ENCODE measurements around the gene NAV1.

NAV1 gene

GRCh38 chr1:201557572-201557958, 18.6 kb downstream of the NAV1 start:
- Mint-ChIP-seq H3K4me3 (no peak overlapping the region), H3K27ac (no peak overlapping the region), H3K27me3 (no peaks in the 10 kb centered on the region), H3K36me3 (no peaks in the 10 kb centered on the region), H3K4me1 (peaks cover 6% of the 10 kb centered on the region), H3K9me3 (no peaks in the 10 kb centered on the region)
- ATAC-seq = no peak

GRCh38 chr1:201559679-201560162, 20.8 kb downstream of the NAV1 start:
- Mint-ChIP-seq H3K4me3 (no peak overlapping the region), H3K36me3 (no peaks in the 10 kb centered on the region), H3K27ac (no peak overlapping the region), H3K27me3 (no peaks in the 10 kb centered on the region), H3K4me1 (peaks cover 6% of the 10 kb centered on the region), H3K9me3 (no peaks in the 10 kb centered on the region)
- peak; percentile 84 for ATAC-seq

- peaks cover 6% of the 10 kb centered on the region for H3K4me1 Mint-ChIP-seq
- no peaks in the 10 kb centered on the region for H3K36me3 Mint-ChIP-seq
- ATAC-seq = no peak
- no peaks in the 10 kb centered on the region for H3K27me3 Mint-ChIP-seq
- H3K27ac Mint-ChIP-seq = no peak overlapping the region
- no peak overlapping the region for H3K4me3 Mint-ChIP-seq
- H3K9me3 Mint-ChIP-seq = no peaks in the 10 kb centered on the region
These were observed 21.6 kb downstream of the NAV1 start for GRCh38 chr1:201560328-201561194.

- ATAC-seq = no peak
These were observed 22.3 kb downstream of the NAV1 start for GRCh38 chr1:201561195-201561564.

GRCh38 chr1:201561601-201562000, 22.7 kb downstream of the NAV1 start:
- Mint-ChIP-seq H3K27ac (no peak overlapping the region), H3K27me3 (no peaks in the 10 kb centered on the region), H3K4me1 (peaks cover 6% of the 10 kb centered on the region), H3K9me3 (no peaks in the 10 kb centered on the region), H3K36me3 (no peaks in the 10 kb centered on the region), H3K4me3 (no peak overlapping the region)
- ATAC-seq = no peak

More at GRCh38 chr1:201561195-201561564, 22.3 kb downstream of the NAV1 start:
- Mint-ChIP-seq H3K9me3 (no peaks in the 10 kb centered on the region), H3K4me1 (peaks cover 6% of the 10 kb centered on the region), H3K36me3 (no peaks in the 10 kb centered on the region), H3K27ac (no peak overlapping the region), H3K27me3 (no peaks in the 10 kb centered on the region), H3K4me3 (no peak overlapping the region)

- ATAC-seq = no peak
These were observed 23.3 kb downstream of the NAV1 start for GRCh38 chr1:201562257-201562656.

GRCh38 chr1:201562659-201563405, 23.9 kb downstream of the NAV1 start:
- Mint-ChIP-seq H3K9me3 (no peaks in the 10 kb centered on the region), H3K27ac (no peak overlapping the region), H3K36me3 (no peaks in the 10 kb centered on the region), H3K4me3 (no peak overlapping the region), H3K4me1 (peaks cover 6% of the 10 kb centered on the region), H3K27me3 (no peaks in the 10 kb centered on the region)
- ATAC-seq = no peak

More at GRCh38 chr1:201562257-201562656, 23.3 kb downstream of the NAV1 start:
- H3K4me3 Mint-ChIP-seq = no peak overlapping the region
- H3K27me3 Mint-ChIP-seq = no peaks in the 10 kb centered on the region
- H3K9me3 Mint-ChIP-seq = no peaks in the 10 kb centered on the region
- no peak overlapping the region for H3K27ac Mint-ChIP-seq
- no peaks in the 10 kb centered on the region for H3K36me3 Mint-ChIP-seq
- peaks cover 6% of the 10 kb centered on the region for H3K4me1 Mint-ChIP-seq

- Mint-ChIP-seq H3K36me3 (no peaks in the 10 kb centered on the region), H3K4me3 (no peak overlapping the region), H3K27ac (no peak overlapping the region), H3K9me3 (no peaks in the 10 kb centered on the region), H3K4me1 (peaks cover 6% of the 10 kb centered on the region), H3K27me3 (no peaks in the 10 kb centered on the region)
- ATAC-seq = no peak
These were observed 24.5 kb downstream of the NAV1 start for GRCh38 chr1:201563406-201563780.

- Mint-ChIP-seq H3K4me1 (peaks cover 6% of the 10 kb centered on the region), H3K4me3 (no peak overlapping the region), H3K27me3 (no peaks in the 10 kb centered on the region), H3K36me3 (no peaks in the 10 kb centered on the region), H3K27ac (no peak overlapping the region), H3K9me3 (no peaks in the 10 kb centered on the region)
- no peak for ATAC-seq
These were observed 25.0 kb downstream of the NAV1 start for GRCh38 chr1:201563941-201564340.

GRCh38 chr1:201565024-201565730, 26.2 kb downstream of the NAV1 start:
- Mint-ChIP-seq H3K4me1 (no peaks in the 10 kb centered on the region), H3K36me3 (no peaks in the 10 kb centered on the region), H3K4me3 (no peak overlapping the region), H3K27me3 (no peaks in the 10 kb centered on the region), H3K9me3 (no peaks in the 10 kb centered on the region), H3K27ac (no peak overlapping the region)
- ATAC-seq = no peak

- no peaks in the 10 kb centered on the region for H3K27me3 Mint-ChIP-seq
- no peak for ATAC-seq
- no peaks in the 10 kb centered on the region for H3K36me3 Mint-ChIP-seq
- no peak overlapping the region for H3K4me3 Mint-ChIP-seq
- no peak overlapping the region for H3K27ac Mint-ChIP-seq
- no peaks in the 10 kb centered on the region for H3K4me1 Mint-ChIP-seq
- no peaks in the 10 kb centered on the region for H3K9me3 Mint-ChIP-seq
These were observed 27.0 kb downstream of the NAV1 start for GRCh38 chr1:201565771-201566528.

GRCh38 chr1:201566529-201566823, 27.5 kb downstream of the NAV1 start:
- H3K9me3 Mint-ChIP-seq = no peaks in the 10 kb centered on the region
- no peaks in the 10 kb centered on the region for H3K36me3 Mint-ChIP-seq
- ATAC-seq = no peak
- H3K4me3 Mint-ChIP-seq = no peak overlapping the region
- no peak overlapping the region for H3K27ac Mint-ChIP-seq
- no peaks in the 10 kb centered on the region for H3K4me1 Mint-ChIP-seq
- H3K27me3 Mint-ChIP-seq = no peaks in the 10 kb centered on the region

GRCh38 chr1:201566933-201567801, 28.2 kb downstream of the NAV1 start:
- Mint-ChIP-seq H3K4me1 (no peaks in the 10 kb centered on the region), H3K27me3 (no peaks in the 10 kb centered on the region), H3K4me3 (no peak overlapping the region), H3K27ac (no peak overlapping the region), H3K9me3 (no peaks in the 10 kb centered on the region), H3K36me3 (no peaks in the 10 kb centered on the region)
- ATAC-seq = no peak

- no peak overlapping the region for H3K4me3 Mint-ChIP-seq
These were observed 29.3 kb downstream of the NAV1 start for GRCh38 chr1:201568265-201568664.

More at GRCh38 chr1:201568265-201568664, 29.3 kb downstream of the NAV1 start:
- Mint-ChIP-seq H3K27me3 (no peaks in the 10 kb centered on the region), H3K36me3 (no peaks in the 10 kb centered on the region), H3K4me1 (no peaks in the 10 kb centered on the region), H3K9me3 (no peaks in the 10 kb centered on the region), H3K27ac (no peak overlapping the region)
- ATAC-seq = no peak

All from stimulated activated memory B cell treated with anti-CD40 and anti-IgM and Interleukin-4, amounts not matched to agents 10 μg/mL and 1 μg/mL and 100 μg/mL, for 72 hours (primary cell).